LHCN-M2 (cell line): Measurements from ENCODE around the gene AMOTL2. TPM values are rescaled to one million over a fixed set of nuclear protein-coding genes. Genes with fewer than 3 reads are reported as not detected.

Experiments
- DNase-seq: peaks from one replicate; pipeline ENCODE4 v3.0.0-alpha.2; 2012; ENCODE audit warnings: low read depth
- total RNA-seq: library from RNA; depleted of rRNA; stranded (reverse); fragments of >200 nt; gene quantifications from 2 replicates; pipeline ENCODE4 v1.2.3, GENCODE V29; 2014

Gene AMOTL2
- total RNA-seq, 1 experiment from 2014 or later = 72.0 TPM

DNA sequence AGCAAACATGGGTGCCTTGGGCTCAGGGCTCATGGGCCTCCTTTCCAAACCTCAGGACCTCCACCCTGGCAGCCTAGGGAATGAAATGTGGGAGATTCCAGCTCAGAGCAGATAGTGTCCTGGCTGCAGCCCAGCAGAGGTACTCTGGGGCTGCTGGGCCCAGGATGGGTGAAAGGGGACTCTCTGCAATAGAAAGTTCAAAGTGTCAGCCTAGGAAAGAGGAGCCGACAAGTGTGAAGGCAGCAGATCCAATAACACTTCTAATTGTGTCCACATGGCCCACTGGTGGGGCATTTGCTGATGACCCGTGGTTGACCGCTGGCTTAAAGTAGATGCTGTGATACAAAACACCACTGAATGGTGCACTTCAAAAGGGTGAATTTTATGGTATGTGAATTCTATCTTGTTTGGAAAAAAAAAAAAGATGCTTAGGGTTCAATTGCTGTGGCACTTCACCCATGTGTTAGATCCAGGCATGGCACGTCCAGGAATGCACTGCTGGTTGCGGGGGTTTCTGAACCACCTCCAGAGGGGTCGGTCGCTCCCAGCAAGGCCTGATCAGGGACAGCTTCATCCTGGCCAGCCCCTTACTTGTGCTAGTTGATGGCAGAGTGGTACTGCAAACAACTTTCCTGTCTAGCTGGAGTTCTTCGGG is 20.9 kb downstream of the AMOTL2 start:
- DNase-seq = no peak

DNA sequence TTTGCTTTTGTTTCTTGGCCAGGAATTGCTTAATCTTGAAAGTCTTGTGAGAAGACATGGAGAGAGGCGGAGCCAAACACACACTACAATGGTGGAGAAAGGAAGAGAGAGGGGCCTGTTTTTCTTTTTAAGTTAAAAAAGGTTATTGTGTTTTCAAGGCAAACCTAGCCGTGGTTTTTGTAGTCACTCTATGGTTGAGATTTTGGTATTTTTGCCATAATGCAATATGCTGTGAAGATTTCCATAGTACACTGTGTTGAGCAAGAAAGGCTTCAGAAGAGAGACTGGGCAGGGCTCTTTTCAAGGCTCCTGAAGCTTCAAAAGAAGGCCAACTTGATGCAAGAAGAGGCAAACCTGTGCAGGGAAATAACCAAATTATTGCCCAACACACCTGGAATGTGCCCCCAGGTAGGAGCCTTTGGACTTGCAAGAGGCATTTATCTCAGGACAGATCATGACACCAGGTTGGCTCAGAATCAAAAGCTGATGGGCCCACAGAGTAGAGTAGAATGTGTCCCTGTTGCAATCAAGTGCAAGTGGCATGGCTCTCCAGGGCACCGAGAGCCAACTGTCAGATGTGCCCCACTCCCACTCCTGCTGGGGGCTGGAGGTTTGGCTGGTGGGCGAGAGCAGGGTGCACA is 22.1 kb downstream of the AMOTL2 start:
- DNase-seq = no peak

DNA sequence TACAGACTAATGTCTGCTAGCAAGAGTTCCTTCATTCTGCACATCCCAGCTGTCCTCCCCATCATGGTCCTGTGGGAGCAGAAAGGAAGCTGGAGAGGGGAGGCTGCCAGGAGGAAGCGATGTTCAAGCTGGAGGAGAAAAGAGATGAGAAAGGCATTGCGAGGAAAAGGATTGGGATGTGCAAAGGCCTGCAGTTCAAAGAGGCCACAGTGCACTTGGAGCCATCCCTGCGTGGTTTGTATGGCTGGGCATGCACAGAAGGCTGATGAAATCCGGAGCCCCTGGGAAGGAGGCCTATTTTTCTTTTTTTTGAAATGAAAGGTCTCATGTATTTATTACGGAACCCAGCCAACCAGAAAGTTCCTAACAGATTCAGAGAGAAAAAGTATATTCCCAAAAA is 22.8 kb downstream of the AMOTL2 start:
- DNase-seq = no peak

DNA sequence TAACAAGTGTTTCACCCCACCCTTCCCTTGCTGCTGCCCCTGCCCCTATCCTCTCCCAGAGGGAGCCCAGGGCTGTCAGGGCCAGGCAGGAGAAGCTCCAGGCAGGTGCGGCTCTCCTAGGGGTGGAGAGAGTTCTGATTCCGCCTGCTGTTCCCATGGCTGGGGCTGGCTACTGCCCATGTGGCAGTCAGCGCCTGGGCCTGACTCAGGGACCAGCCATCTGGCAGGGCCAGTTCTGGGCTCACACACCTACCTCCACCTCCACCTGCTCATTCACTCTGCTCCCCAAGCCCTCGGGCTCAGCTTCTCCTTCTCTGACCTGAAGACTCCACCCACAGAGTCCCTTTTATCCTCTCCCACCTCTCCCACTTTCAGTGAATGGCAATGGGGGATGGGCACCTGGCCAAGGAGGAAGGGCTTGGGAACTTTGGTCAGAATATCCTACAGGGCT is 23.4 kb downstream of the AMOTL2 start:
- DNase-seq = no peak

DNA sequence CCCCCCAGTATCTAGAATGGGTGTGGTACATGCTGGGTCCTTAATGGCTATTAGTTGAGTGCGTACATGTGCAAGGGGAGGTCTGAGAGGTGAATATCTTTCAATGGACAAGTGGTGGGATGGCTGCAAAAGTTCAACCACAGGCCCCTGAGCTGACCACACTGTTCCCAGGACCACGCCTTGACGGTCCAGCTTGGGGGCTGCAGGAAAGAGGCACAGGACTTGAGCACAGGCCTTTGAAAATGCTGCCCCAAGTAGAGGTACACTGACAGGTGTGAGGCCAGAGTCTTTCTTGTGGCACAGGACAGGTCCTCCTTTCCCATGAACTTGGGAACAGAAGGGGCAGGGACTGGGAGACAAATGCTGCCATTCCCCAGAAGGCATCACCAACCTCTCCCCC is 24.0 kb downstream of the AMOTL2 start:
- no peak for DNase-seq

DNA sequence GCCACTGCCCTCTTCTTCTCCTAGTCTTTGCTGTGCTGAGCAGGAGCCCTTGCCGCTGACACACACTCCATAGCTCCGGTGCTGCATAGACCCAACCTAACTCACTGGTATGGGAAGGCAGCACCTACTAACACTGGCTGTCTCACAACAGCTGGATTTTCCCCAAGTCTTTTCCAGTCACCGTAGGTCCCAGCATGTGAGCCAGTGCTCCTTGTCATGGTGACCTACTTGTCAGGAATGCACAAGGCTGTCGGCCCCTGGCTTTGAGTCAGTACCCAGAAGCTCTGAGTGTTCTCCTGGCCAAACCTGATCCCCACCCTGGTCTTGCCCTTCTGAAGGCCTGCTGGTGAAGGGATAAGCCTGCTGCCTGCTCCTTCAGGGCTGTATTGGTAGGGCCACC is 25.7 kb downstream of the AMOTL2 start:
- peak; percentile 64 for DNase-seq

DNA sequence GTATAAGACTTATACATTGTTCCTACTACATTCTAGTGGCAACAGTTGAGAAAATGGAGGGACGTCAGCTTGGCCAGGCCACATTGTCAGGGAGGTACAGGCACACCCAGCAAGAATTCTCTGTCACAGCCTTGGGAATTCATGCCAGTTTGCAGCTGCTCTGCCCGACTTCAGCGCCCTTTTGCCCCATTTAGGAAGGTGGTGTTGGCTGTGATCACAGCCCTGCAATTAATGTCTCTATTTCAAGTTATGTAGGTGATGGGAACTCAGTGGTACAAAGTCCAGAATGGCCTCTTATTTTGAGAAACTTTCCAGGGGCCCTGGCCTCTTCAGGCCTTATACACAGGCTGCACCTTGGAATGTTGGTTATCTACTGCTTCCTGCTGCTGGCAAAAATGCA is 26.7 kb downstream of the AMOTL2 start:
- DNase-seq = no peak

DNA sequence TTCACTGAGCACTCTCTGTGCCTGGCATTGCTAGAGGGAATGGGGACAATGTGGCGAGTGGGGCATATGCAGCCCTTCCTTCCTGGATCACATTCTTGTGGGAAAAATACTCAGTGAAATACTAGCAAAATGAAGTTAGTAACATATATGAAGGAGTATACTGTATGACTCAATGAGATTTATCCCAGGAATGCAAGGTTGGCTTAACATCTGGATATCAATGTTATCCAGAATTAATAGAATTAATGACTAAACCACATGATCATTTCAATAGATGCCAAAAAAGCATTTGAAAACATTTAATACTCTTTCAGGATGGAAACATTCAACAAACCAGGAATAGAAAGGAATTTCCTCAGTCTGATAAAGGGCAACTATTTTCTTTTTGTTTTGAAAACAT is 27.5 kb downstream of the AMOTL2 start:
- no peak for DNase-seq

DNA sequence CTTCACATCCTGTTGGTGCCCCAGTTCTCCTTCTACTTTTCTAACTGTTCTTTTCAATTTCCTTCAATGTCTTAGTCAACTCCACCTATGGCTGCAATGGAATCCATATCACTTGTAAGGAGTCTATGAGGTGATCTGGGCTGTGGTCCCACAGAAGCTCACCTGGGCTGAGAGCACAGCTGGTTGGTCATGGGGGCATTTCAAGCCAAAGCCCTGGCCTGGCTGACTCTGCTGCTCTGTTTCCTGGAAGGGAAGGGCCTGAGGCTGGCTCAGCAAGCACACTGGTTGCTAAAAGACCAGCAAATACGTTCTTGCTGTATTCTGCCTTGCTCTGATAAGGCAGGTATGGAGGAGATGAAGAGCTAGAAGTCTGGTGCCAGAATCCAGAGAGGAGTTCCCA is 29.0 kb downstream of the AMOTL2 start:
- no peak for DNase-seq

DNA sequence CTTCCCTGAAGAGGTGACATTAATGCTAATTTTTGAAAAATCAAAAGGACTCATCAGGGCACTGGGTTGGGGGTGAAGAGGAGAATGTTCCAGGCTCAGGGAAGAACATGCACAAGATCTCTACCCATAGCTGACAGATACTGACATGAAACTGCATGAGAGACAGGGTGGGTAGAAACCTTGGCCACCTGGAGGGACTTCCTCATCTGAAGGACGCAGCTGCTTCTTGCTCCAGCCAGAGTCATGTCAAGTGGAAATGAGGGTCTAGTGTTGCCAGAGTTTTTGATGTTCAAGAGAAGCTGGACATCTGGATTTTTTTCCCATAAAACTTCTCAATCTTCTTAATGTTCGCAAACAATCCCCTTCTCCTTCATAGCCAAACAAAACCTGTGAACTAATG is 29.7 kb downstream of the AMOTL2 start:
- no peak for DNase-seq

DNA sequence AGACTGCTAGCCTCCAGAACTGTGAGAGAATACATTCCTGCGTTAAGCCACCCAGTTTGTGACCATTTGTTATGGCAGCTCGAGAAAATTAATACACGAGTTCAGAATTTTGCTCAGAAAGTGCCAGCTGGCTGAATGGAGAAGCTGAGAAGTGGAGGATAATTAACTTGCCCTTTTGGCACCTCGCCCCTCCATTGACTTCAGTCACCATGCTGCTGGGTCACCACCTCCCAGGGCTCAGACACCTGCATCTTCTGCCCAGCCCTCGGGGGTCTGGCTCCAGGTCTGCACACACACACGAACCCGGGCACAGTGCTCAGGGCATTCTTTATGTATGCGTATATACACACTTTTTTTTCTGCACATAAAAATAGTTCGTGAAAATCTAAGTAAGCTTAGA is 32.0 kb downstream of the AMOTL2 start:
- no peak for DNase-seq

DNA sequence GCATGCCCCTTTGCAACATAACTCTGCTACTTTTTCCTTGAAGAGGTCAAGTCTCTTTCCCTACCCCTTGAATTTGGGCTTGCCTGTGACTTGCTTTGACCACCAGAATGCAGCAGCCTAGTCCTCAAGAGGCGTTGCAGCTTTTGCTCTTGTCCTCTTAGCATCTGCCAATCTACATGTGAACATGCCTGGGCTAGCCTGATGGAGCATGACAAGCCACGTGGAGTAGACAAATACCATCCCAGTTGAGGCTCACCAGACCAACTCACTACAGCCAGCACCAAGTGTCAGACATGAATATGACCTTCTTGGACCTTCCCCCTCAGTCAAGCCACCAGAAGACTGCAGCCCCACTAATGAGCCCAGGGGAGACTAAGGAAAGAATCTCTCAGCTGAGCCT is 32.9 kb downstream of the AMOTL2 start:
- no peak for DNase-seq

DNA sequence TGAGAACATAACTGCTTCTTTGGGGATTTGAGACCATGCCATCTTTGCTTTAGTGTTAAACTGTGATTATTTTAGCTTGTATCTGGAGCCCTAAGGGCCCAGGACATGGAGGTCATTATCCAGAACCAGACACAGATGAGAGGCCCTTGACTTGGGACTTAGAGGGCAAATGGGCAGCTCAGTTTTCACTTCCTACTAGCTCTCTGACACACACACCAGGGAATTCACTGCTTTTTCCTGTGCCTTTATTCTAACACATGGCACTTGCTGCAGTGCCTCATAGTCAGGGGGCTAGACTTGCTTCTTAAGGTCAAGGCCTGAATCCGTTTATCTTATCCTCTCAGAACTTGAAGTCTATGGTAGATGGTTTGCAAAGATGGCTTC is 33.3 kb downstream of the AMOTL2 start:
- DNase-seq = no peak

DNA sequence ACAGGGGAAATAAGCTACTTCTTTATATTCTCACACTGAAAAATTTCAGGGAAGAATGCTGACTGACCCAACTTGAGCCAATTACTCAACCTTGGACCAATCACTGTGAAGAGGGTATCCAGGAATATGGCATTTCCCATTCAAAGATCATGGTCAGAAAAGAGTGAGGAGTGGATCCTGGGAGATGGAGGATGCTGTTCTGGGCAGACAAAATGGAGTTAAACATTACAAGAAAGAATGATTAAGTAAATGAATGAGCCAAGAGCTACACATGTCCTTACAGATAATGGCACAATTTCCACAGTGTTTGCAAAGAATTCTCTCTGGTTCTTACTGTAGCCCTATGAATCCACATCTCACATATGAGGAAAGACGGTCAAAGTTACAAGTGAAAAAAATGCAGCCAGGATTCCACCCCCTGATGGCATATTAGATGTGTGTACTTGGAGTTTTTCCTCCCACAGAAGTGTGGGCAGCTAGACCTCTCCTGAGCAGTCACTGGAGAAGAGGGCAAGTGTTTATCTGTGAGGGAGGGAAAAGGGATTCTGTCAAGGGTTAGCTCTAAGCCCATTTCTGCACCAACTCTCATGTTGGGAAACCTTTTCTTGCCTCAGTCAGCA is 33.8 kb downstream of the AMOTL2 start:
- DNase-seq = no peak

DNA sequence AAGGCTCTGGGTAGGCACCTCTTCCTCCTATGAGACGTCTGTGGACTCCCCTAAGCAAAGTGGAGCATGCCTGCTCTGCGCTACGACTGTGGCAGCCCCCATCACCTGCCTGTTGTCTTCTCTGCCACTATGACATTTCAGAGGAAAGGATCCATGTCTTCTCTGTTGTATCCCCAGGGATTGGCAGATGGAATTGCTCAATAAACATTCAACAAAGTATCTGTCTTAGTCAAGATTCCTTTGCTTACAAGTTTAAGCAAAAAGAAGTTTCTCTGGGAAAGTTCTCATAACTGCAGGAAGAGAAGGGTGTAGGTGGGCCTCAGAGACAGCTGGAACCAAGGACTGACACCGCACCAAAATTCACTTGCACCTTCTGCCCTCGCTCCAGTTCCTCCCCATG is 34.3 kb downstream of the AMOTL2 start:
- no peak for DNase-seq

DNA sequence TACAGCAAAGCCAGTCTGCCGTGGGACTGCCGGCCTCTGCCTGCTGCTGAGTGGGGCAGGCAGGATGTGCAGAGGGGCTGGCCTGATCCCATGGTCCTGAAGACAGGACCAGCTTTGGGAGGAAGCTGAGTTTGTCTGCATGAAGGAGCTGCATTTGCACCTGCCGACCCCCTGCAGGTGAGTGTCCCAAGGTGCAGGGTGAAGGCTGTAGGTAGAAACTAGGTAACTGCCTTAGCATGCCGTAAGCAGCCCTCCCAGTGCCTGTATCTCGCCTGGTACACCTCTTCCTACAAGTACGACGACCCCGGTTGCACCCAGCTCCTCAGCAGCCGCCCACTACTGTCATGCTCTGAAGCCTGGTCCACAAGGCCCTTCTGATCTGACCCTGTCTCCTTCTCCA is 34.9 kb downstream of the AMOTL2 start:
- DNase-seq = no peak

DNA sequence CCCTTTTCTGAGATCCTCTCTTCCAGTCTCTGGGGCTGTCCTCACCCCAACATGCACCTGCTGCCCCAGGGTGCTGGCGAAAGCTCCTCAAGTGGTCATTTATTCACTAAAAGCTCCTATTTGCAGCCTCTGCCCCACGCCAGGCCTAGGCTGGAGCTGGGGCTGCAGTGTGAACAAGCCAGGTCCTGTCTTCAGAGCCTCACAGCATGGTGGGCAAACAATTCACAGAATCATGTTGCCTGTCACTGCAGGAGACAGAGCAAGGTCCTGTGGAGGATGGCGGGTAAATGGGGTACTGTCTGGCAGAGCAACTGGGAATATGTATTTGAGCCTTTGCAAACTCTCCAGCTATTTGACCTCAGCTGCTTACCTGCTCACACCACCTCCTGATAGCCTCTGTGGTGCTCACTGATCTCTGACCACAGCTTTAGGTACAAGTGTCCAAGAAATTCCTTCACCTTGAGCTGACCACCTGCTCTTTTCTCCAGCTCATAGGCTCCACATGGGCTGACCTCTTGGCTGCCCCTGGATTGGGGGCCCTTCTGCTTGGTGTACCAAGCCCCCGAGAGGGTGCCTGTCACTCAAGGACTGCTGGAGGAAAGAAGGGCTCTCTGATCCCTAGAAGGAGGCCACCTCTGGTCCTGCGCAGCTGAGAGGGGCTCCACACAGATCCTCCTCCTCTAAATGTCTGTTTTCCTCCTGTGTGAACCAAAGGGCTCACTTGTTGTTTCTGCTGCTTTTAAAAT is 35.6 kb downstream of the AMOTL2 start:
- DNase-seq = no peak

DNA sequence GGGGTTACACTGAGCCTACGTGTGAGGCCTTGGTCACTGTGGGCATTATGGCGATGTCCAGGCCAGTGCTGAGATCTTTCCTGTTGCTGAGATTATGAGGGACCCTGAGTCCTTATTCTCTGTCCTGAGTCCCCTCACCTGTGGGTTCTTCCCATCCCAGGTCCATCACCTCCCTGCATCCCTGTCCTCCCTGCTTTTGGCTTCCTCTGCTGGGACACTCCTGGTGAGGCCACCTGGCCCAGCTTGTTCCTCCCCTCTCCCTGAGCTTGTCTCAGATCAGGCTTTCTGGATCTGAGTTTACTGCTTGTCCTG is 36.1 kb downstream of the AMOTL2 start:
- no peak for DNase-seq

DNA sequence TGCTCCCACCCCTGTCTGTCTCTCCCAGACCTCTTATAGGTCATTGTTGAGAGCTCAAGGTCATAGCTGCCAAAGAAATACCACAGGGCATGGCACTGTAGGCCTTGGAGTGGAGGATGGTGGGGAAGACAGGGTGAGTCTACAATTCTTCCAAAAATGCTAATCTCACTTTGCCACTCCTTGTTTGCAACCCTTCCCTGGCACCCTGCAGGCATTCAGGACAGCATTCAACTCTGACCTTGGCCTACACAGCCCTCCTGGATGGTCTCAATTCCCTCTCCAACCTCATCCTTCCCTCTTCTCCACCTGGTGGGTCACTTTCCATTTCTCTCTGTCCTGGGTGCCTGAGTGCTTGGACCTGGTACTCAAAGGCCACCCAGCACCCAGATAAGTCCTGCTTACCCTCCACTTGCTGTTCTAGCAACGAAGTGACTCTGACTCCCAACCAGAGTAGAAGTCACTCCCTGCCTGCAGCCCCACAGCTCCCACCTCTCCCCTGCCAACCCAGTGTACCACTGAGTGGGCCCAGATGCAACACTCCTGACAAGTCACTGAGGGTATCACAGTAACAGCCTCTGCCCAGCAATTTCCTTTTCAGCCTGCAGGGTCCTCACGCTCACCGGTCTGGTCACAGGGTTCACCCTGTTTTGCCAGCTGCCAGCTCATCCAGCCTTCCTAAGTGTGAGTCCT is 36.6 kb downstream of the AMOTL2 start:
- DNase-seq = no peak

DNA sequence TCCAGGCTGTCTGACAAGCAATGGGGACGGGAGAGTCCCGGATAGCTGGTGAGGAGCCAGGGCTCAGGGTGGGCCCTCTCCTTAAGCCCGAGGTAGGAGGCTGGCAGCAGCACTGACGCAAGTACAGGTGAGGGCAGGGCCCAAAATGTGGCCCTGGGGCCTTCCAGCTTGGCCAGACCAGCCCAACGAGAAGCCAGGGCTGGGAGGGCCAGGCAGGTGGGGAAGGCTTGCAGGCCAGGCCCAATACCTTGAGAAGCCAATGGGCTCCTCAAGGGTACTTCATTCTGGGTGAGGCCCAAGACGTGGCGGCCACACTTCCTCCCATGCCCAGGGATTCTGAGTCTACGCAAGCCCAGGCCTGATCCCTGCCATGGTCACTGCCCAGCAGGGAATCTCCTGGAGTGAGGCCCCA is 37.2 kb downstream of the AMOTL2 start:
- no peak for DNase-seq

DNA sequence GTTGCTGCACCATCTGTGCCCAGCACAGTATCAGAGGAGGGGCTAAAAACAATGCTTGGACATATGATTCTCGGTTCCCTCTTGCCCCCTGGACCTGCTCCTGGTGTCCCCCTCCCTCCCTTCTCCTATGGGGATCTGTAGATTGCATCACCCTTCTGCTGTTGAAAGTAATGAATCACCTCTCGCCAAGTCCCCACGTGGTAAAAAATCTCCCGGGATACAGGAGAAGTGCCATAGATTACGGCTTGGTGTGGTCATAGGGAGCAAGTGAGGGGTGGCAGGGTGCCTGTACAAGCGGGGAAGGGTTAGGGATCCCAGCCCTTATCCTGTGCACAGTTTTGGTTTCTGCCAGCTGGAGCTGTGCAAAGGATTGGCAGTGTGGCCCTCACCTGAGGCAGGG is 37.7 kb downstream of the AMOTL2 start:
- DNase-seq = no peak

DNA sequence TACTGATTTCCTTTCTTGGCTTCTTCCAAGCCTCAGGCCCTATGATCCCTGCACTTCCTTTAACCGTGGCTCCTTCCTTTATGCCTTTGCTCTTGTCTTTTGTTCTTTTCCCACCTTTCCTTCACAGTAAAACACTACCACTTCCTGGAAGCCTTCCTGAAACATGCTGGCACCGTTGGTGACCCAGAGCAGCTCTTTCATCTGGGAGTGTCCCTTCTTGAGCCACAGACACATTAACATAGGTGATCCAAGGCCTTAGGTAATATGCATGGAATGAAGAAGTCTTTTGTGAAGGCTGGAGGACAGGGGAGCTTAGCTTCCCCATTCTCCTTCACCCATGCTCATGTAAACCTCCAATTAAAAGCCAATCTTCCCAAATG is 39.4 kb downstream of the AMOTL2 start:
- no peak for DNase-seq
